ENCODE results near the gene MRPL20. TPM values are rescaled to one million over a fixed set of nuclear protein-coding genes. Genes with fewer than 3 reads are reported as not detected.

Gene MRPL20
- total RNA-seq, 1 donor: 53.9 TPM

DNA sequence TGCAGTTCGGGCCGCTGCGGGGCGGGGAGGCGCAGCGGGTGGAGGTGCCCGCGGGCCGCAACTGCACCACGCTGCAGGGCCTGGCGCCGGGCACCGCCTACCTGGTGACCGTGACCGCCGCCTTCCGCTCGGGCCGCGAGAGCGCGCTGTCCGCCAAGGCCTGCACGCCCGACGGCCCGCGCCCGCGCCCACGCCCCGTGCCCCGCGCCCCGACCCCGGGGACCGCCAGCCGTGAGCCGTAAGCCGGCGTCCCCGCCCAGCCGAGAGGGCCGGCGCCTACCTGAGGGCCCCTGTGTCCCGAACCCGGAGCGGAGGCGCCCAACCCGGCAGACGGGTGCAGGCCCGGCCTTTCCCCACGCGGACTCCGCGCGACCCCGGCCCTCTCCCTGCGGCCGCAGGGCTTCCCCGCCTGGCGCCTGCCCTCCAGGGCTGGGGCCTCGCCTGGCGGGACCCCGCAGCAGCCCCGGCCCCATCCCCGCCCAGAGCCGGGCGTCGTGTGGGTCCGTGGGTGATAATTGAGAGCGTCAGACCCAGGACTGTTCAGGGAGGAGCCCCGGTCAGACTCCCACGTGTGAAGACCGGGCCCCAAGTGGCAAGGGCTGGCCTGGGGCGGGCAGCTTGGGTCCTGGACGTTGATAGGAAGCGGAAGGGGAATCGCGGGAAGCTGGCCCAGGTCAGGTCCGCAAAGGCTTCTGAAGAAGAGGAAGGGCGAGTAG lies 32.6 kb upstream of the MRPL20 start:
- H3K9me3 ChIP-seq (ENCODE audit: low read depth, low read length): no peaks in the 10 kb centered on the region
- TF ChIP-seq CTCF (IDR thresholded peaks at IDR 0.05; ENCODE audit: extremely low read depth, low read depth, low read length): no peak
- peaks cover 5% of the 10 kb centered on the region for H3K4me1 ChIP-seq (ENCODE audit: insufficient read depth, low read length)
- H3K79me2 ChIP-seq (ENCODE audit: insufficient read depth, low read length): no peaks in the 10 kb centered on the region
- no peak overlapping the region for H2AFZ ChIP-seq (ENCODE audit: low read length)
- no peak overlapping the region for H3K4me3 ChIP-seq (ENCODE audit: insufficient read depth, low read length)
- H4K20me1 ChIP-seq (ENCODE audit: insufficient read depth, low read length): no peaks in the 10 kb centered on the region
- H3K4me2 ChIP-seq (ENCODE audit: insufficient read depth, low read length): no peak overlapping the region
- H3K27ac ChIP-seq (ENCODE audit: low read depth, low read length): no peak overlapping the region
- H3K36me3 ChIP-seq (ENCODE audit: insufficient read depth, low read length): no peaks in the 10 kb centered on the region
- peak; percentile 87 for DNase-seq (ENCODE audit: insufficient read length, low spot score, missing footprints)
- peaks cover 11% of the 10 kb centered on the region for H3K27me3 ChIP-seq (ENCODE audit: insufficient read depth, low read length)

DNA sequence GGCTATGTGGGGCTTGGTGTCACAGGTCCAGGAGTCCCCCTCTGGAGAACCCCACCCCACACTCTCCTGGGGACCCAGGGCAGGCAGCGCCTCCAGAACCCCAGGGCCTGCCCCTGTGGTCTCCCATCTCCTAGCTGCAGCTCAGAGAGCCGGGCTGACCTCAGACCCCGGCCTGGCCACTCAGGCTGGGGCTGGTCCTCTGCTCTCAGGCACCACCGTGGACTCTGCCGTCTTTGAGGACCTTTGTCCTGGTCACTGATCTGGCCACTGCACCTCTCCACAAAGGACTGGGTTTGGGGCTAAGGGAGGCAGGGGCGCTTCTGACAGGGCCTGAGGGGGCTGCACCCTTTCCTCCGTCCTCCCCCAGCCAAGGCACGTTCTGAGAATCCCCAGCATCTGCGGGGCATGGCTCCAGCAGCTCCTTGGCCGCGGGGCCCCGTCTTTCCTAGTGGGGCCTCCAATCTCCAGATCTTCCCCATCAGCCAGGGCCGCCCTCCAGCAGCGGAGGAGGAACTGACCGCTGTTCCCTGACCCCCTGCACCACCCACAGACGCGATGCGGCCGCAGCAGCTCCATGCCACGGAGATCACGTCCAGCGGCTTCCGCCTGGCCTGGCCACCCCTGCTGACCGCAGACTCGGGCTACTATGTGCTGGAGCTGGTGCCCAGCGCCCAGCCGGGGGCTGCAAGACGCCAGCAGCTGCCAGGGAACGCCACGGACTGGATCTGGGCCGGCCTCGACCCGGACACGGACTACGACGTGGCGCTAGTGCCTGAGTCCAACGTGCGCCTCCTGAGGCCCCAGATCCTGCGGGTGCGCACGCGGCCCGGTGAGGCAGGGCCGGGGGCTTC lies 31.7 kb upstream of the MRPL20 start:
- H3K4me1 ChIP-seq (ENCODE audit: insufficient read depth, low read length): peaks cover 5% of the 10 kb centered on the region

GRCh38 chr1:1437904-1438376 lies 30.8 kb upstream of the MRPL20 start:
- Histone ChIP-seq H3K4me3 (ENCODE audit: insufficient read depth, low read length) (no peak overlapping the region), H2AFZ (ENCODE audit: low read length) (peak overlapping the region; percentile 35), H3K27me3 (ENCODE audit: insufficient read depth, low read length) (peaks cover 11% of the 10 kb centered on the region), H4K20me1 (ENCODE audit: insufficient read depth, low read length) (no peaks in the 10 kb centered on the region), H3K79me2 (ENCODE audit: insufficient read depth, low read length) (no peaks in the 10 kb centered on the region), H3K27ac (ENCODE audit: low read depth, low read length) (no peak overlapping the region), H3K9me3 (ENCODE audit: low read depth, low read length) (no peaks in the 10 kb centered on the region), H3K4me1 (ENCODE audit: insufficient read depth, low read length) (peaks cover 5% of the 10 kb centered on the region), H3K36me3 (ENCODE audit: insufficient read depth, low read length) (no peaks in the 10 kb centered on the region), H3K4me2 (ENCODE audit: insufficient read depth, low read length) (no peak overlapping the region)
- TF ChIP-seq CTCF (IDR thresholded peaks at IDR 0.05; ENCODE audit: extremely low read depth, low read depth, low read length): no peak
- DNase-seq (ENCODE audit: insufficient read length, low spot score, missing footprints): peak; percentile 97

More for the DNA sequence above, 31.7 kb upstream of the MRPL20 start:
- H4K20me1 ChIP-seq (ENCODE audit: insufficient read depth, low read length): no peaks in the 10 kb centered on the region
- peak; percentile 92 for DNase-seq (ENCODE audit: insufficient read length, low spot score, missing footprints)
- no peaks in the 10 kb centered on the region for H3K9me3 ChIP-seq (ENCODE audit: low read depth, low read length)
- H3K27ac ChIP-seq (ENCODE audit: low read depth, low read length): no peak overlapping the region
- no peak overlapping the region for H3K4me2 ChIP-seq (ENCODE audit: insufficient read depth, low read length)
- H3K79me2 ChIP-seq (ENCODE audit: insufficient read depth, low read length): no peaks in the 10 kb centered on the region
- no peaks in the 10 kb centered on the region for H3K36me3 ChIP-seq (ENCODE audit: insufficient read depth, low read length)
- TF ChIP-seq CTCF (IDR thresholded peaks at IDR 0.05; ENCODE audit: extremely low read depth, low read depth, low read length): no peak
- H3K4me3 ChIP-seq (ENCODE audit: insufficient read depth, low read length): no peak overlapping the region
- H2AFZ ChIP-seq (ENCODE audit: low read length): no peak overlapping the region
- H3K27me3 ChIP-seq (ENCODE audit: insufficient read depth, low read length): peaks cover 11% of the 10 kb centered on the region
